ENCODE measurements around the gene PMAIP1.
"Not testable (repeated sequence)": the region's sequence is repeated elsewhere in the genome, so short reads cannot be mapped to it uniquely, and the experiment has no call there.

The PMAIP1 gene

GRCh38 chr18:59899298-59900221 is at the start of gene PMAIP1:
TSS of gene PMAIP1 (plus strand) at chr18:59899996. CDS start at chr18:59900178, 182 bp downstream.
- peak; percentile 90 for DNase-seq

GRCh38 chr18:59851784-59852399 is 47.9 kb upstream of the PMAIP1 start:
- DNase-seq, result no peak

DNA sequence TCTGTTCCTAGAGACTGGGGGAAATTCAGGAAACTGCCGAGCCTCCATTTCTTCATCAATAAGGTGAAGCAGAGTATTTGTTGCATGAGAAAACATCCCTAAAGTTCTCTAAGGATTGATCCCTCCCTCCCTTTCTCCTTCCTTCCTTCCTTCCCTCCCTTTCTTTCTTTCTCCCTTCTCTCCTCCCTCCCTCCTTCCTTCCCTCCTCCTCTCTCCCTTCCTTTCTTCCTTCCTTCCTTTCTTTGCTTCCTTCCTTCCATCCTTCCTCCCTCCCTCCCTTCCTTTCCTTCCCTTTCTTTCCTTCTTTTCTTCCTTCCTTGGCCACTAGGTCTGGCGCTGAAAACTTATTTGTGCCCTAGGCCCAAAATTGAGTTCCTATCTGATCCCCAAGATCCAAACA is 47.2 kb upstream of the PMAIP1 start:
- DNase-seq, result no peak

GRCh38 chr18:59853380-59853779 is 46.4 kb upstream of the PMAIP1 start:
- no peak for DNase-seq

DNA sequence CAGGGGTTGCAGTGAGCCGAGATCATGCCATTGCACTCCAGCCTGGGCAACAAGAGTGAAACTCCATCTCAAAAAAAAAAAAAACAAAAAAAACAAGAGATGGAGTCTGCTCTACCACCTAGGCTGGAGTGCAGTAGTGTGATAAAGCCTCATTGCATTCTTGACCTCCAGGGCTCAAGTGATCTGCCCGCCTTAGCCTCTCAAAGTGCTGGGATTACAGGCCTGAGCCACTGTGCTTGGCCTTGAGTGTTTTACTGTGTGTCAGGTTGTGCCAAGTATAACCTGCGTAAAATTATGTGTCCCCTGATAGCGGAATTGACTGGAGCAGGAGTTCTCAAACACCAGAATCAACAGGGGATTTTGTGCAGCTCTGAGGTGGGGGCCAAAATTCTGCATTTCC is 45.8 kb upstream of the PMAIP1 start:
- DNase-seq, result not testable (repeated sequence)

DNA sequence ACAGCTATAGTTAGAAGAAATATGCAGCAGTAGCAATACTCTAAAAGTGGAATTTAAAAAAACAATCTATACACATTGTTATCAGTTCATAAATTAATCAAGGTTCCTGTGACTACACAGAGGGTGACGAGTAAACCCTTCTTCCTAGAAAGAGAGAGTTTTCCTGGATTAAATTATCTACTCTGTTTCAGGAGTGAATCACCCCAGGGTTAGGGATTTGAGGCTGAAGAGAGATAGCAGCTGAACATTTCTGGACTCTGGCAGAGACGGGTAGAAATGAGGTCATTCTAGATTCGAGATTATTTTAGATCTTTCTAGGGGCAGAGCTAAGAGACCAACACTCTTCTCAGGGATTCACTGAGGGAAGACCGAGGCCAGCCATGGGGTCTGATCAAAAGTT is 38.8 kb upstream of the PMAIP1 start:
- DNase-seq, result no peak

GRCh38 chr18:59861963-59862819 is 37.6 kb upstream of the PMAIP1 start:
- no peak for DNase-seq

- DNase-seq, result no peak
Observed at GRCh38 chr18:59865241-59865986, 34.4 kb upstream of the PMAIP1 start.

DNA sequence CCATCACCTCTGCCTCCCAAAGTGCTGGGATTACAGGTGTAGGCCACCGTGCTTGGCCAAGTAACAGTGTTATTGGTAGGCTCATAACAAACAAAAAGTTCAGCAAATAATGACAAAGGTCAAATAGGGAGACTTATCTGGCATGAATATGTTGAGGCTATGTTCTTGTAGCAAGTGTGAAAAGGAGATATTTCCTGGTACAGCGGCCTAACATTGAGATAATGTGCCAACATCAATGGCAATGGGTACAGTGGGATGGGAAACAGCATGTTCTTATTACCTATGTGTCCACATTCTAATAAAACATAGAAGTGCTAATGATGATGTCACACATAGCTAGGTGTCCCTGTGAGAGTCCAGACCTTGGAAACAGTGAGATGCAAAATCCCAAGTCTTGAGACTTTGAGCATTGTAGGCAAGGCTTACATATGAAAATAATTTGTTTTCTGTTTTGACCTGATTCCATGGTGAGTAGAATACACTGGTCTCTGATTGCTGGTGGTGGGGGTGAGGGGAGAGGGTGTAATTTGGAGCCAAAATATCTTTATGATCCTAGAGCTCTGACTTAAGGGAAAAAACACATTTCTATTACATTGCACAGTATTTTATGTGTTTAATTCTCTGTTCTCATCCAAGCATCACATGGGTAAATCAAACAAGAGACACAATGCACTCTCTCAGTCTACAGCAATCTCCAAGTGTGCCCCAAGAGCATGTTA is 33.1 kb upstream of the PMAIP1 start:
- no peak for DNase-seq

- DNase-seq, result no peak
Observed at GRCh38 chr18:59867337-59868104, 32.3 kb upstream of the PMAIP1 start.

DNA sequence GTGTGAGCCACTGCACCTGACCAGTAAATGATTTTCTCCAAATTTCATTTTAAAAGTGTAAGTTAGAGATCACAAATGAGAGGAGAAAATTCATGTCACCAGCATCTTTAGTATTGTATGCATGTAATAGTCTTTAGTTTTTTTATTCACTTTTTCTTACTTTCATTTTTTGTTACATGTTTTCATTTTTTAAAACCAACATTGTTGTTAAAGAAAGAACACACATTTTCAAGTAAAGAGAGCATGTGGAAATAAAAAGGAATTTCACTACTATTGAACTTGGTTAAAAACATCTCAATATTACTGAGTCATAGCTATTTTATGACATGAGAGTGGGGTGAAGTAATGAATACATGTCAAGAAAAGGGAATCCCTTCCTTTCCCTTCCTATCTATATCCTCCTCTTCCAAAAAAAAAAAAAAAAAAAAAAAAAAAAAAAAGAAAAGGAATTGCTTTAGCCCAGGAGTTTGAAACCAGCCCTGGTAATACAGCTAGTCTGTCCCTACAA is 29.1 kb upstream of the PMAIP1 start:
- DNase-seq, result no peak

- no peak for DNase-seq
Observed at GRCh38 chr18:59871711-59872362, 28.0 kb upstream of the PMAIP1 start.

GRCh38 chr18:59873641-59874040 is 26.2 kb upstream of the PMAIP1 start:
- no peak for DNase-seq

DNA sequence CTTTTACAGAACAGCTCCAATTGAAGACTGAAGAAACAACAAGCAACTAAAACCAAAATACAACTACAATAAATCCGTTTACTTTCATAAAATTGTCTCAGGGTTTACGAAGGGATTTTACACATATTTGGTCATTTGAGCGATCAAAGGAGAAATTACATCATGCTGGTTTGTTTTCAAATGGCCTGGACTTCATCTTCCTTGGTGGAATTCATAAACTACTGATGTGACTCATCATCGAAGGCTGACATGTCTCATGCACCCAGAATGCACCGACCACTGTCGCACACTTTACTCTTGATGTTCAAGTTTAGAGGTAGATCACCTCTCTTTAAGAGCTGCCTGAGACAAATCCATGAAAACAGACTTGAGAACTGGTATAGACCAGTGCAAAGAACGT is 25.6 kb upstream of the PMAIP1 start:
- DNase-seq, result no peak

GRCh38 chr18:59876310-59876626 is 23.5 kb upstream of the PMAIP1 start:
- DNase-seq, result no peak

GRCh38 chr18:59877361-59877760 is 22.4 kb upstream of the PMAIP1 start:
- no peak for DNase-seq

DNA sequence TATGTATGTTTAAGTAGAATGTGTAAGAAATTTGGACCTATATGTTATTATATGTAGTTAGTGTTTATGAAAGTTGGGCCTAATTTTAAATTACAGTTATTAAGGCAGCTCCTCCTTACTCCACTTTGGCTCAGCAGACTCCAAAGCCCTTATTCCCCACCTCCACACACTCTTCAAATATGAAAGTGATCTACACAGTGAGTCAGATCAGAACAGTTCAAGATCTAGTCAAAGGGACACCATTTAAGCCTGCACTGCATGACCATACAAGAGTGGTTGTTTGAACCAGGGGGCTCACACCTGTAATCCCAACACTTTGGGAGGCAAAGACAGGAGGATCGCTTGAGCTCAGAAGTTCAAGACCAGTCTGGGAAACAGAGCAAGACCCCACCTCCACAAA is 21.2 kb upstream of the PMAIP1 start:
- DNase-seq, result no peak

- DNase-seq, result no peak
Observed at GRCh38 chr18:59881728-59882656, 17.8 kb upstream of the PMAIP1 start.

DNA sequence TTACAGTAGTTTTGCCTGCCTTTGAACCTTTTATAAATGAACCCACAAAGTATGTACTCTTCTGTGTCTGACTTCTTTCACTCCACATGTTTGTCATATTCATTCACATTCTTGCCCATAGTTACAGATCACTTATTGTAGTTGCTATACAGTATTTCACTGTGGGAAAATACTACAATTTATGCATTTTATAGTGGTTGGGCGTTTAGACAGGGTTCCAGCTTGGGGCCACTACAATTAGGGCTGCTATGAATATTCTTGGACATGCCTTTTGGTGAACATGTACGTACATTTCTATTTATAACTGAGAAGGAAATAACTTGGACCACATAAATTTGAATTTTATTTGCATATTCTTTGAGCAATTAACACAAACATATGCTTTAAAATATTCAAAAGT is 15.4 kb upstream of the PMAIP1 start:
- no peak for DNase-seq
